ENCODE measurements around the gene TPPP. TPM values are rescaled to one million over a fixed set of nuclear protein-coding genes. Genes with fewer than 3 reads are reported as not detected.
A peak's percentile ranks its signal among the peaks of the same experiment; 100 is the strongest.

Gene TPPP
- polyA plus RNA-seq, 2 of the 4 experiments (the other 2 are of a cell fraction) = 1.0 to 1.4 TPM

DNA sequence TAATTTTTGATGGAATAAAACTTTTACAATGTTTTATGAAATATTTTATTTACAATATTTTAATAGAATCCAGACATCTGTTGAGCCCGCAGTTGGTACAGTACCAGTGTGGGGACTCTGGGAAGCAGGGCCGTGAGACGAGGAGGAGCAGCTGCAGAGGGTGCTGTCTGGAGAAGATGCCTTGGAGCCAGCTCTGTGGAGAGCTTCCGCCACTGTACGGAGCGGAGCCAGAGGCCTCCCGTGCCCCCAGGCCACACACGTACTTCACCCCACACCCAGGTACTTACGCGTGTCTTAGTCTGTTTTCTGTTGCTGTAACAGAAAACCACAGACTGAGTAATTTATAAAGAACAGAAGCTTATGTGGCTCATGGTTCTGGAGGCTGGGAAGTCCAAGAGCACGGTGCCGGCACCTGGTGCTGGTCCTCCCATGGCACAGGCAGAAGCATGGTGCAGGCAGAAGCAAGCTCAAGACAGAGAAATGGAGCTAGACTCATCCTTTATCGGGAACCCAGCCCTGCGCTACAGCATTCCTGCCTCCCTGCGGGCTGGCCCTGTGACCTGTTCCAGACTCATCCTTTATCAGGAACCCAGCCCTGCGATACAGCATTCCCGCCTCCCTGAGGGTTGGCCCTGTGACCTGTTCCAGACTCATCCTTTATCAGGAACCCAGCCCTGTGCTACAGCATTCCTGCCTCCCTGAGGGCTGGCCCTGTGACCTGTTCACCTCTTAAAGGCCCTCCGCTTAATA, 57.7 kb downstream of the TPPP start:
- Histone ChIP-seq H3K9me3 (no peaks in the 10 kb centered on the region), H3K27ac (no peak overlapping the region), H3K4me2 (no peak overlapping the region), H3K4me3 (no peak overlapping the region), H3K4me1 (no peaks in the 10 kb centered on the region)
- ATAC-seq = no peak
- CTCF ChIA-PET = interaction anchor here (1.5 to 2.4 kb wide), 2 partner anchors 14 to 34 kb away, joined by 3 to 6 read pairs; no protein-coding TSS in a partner anchor
- TF ChIP-seq NR3C1 (IDR thresholded peaks at IDR 0.05) (no peak), TP53 (CRISPR knock-in tag; IDR thresholded peaks at IDR 0.05) (no peak), FOXS1 (CRISPR knock-in tag; IDR thresholded peaks at IDR 0.05) (no peak), CHD2 (IDR thresholded peaks at IDR 0.05; ENCODE audit: low read length, partially characterized antibody) (no peak), SMC3 (IDR thresholded peaks at IDR 0.05) (no peak), MAZ (IDR thresholded peaks at IDR 0.05; ENCODE audit: borderline replicate concordance, low read depth, low read length) (no peak), POLR2A (IDR thresholded peaks at IDR 0.05; ENCODE audit: low read length) (no peak), CEBPB (IDR thresholded peaks at IDR 0.05) (no peak), ZFP36 (IDR thresholded peaks at IDR 0.05; ENCODE audit: borderline replicate concordance, partially characterized antibody) (no peak), SREBF2 (IDR thresholded peaks at IDR 0.05) (no peak), PHF8 (IDR thresholded peaks at IDR 0.05; ENCODE audit: borderline replicate concordance, low read depth) (no peak), EP300 (IDR thresholded peaks at IDR 0.05) (no peak)
- TF ChIP-seq, protein P1, sequence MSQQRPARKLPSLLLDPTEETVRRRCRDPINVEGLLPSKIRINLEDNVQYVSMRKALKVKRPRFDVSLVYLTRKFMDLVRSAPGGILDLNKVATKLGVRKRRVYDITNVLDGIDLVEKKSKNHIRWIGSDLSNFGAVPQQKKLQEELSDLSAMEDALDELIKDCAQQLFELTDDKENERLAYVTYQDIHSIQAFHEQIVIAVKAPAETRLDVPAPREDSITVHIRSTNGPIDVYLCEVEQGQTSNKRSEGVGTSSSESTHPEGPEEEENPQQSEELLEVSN (IDR thresholded peaks at IDR 0.05; ENCODE audit: borderline replicate concordance, low read depth) = no peak
- TF ChIP-seq, protein P2, sequence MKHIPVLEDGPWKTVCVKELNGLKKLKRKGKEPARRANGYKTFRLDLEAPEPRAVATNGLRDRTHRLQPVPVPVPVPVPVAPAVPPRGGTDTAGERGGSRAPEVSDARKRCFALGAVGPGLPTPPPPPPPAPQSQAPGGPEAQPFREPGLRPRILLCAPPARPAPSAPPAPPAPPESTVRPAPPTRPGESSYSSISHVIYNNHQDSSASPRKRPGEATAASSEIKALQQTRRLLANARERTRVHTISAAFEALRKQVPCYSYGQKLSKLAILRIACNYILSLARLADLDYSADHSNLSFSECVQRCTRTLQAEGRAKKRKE (CRISPR knock-in tag; IDR thresholded peaks at IDR 0.05; ENCODE audit: low read depth) = no peak
- TF ChIP-seq, protein P3, sequence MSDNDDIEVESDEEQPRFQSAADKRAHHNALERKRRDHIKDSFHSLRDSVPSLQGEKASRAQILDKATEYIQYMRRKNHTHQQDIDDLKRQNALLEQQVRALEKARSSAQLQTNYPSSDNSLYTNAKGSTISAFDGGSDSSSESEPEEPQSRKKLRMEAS (IDR thresholded peaks at IDR 0.05) = no peak
- TF ChIP-seq, protein P4, sequence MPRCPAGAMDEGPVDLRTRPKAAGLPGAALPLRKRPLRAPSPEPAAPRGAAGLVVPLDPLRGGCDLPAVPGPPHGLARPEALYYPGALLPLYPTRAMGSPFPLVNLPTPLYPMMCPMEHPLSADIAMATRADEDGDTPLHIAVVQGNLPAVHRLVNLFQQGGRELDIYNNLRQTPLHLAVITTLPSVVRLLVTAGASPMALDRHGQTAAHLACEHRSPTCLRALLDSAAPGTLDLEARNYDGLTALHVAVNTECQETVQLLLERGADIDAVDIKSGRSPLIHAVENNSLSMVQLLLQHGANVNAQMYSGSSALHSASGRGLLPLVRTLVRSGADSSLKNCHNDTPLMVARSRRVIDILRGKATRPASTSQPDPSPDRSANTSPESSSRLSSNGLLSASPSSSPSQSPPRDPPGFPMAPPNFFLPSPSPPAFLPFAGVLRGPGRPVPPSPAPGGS (IDR thresholded peaks at IDR 0.05) = no peak
- TF ChIP-seq, protein P5, sequence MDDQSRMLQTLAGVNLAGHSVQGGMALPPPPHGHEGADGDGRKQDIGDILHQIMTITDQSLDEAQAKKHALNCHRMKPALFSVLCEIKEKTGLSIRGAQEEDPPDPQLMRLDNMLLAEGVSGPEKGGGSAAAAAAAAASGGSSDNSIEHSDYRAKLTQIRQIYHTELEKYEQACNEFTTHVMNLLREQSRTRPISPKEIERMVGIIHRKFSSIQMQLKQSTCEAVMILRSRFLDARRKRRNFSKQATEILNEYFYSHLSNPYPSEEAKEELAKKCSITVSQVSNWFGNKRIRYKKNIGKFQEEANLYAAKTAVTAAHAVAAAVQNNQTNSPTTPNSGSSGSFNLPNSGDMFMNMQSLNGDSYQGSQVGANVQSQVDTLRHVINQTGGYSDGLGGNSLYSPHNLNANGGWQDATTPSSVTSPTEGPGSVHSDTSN (IDR thresholded peaks at IDR 0.05) = no peak
- TF ChIP-seq, protein P6, sequence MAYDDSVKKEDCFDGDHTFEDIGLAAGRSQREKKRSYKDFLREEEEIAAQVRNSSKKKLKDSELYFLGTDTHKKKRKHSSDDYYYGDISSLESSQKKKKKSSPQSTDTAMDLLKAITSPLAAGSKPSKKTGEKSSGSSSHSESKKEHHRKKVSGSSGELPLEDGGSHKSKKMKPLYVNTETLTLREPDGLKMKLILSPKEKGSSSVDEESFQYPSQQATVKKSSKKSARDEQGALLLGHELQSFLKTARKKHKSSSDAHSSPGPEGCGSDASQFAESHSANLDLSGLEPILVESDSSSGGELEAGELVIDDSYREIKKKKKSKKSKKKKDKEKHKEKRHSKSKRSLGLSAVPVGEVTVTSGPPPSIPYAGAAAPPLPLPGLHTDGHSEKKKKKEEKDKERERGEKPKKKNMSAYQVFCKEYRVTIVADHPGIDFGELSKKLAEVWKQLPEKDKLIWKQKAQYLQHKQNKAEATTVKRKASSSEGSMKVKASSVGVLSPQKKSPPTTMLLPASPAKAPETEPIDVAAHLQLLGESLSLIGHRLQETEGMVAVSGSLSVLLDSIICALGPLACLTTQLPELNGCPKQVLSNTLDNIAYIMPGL (CRISPR knock-in tag; IDR thresholded peaks at IDR 0.05; ENCODE audit: borderline replicate concordance) = no peak
- no peak for DNase-seq (ENCODE audit: low read depth in 1 of 2, low spot score in 1 of 2)
- POLR2A ChIA-PET = interaction anchor here (0.6 kb wide), 1 partner anchor 989 kb away, joined by 3 read pairs; no protein-coding TSS in a partner anchor
- 95% methylated on average over 18 of the region's 18 CpGs for WGBS (ENCODE audit: missing lambda C conversion rate)
- no peak for FAIRE-seq

DNA sequence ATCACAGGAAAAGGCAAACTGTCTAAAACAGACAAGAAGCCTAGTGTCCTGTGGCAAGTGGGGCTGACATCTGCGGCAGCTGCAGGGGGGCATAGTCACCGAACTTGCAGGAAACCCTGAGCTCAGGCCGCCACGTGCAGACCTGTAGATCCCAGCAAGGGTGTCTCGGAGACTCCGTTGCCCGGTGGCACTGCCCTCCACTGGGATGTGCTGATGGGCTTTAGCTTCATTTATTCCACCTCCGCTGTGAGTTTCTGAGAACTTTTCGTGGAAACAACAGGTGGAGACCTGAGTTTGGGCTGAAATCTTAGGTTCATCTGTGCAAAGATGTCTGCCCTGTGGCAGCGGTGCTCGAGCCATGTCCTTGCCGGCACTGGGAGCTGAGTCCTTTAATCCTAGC, 59.0 kb downstream of the TPPP start:
- no peak overlapping the region for H3K27ac ChIP-seq
- FAIRE-seq = no peak
- no peak for DNase-seq (ENCODE audit: low read depth in 1 of 2, low spot score in 1 of 2)
- no peaks in the 10 kb centered on the region for H3K9me3 ChIP-seq
- WGBS (ENCODE audit: missing lambda C conversion rate) = 98% methylated on average over 12 of the region's 12 CpGs
- no peak for TF ChIP-seq PHF8 (IDR thresholded peaks at IDR 0.05; ENCODE audit: borderline replicate concordance, low read depth)
- no peak for TF ChIP-seq HEYL (CRISPR knock-in tag; IDR thresholded peaks at IDR 0.05)
- no peak for TF ChIP-seq CHD4 (IDR thresholded peaks at IDR 0.05; ENCODE audit: borderline replicate concordance)
- TF ChIP-seq HOXB5 (CRISPR knock-in tag; IDR thresholded peaks at IDR 0.05) = no peak
- TF ChIP-seq BHLHE40 (IDR thresholded peaks at IDR 0.05; ENCODE audit: low read depth, low read length) = no peak
- no peak for TF ChIP-seq ZNF302 (CRISPR knock-in tag; IDR thresholded peaks at IDR 0.05)
- TF ChIP-seq, protein P1 (IDR thresholded peaks at IDR 0.05; ENCODE audit: borderline replicate concordance, low read depth) = no peak
- TF ChIP-seq GATA3 (IDR thresholded peaks at IDR 0.05; ENCODE audit: borderline replicate concordance) = no peak
- no peak for TF ChIP-seq NPAS2 (CRISPR knock-in tag; IDR thresholded peaks at IDR 0.05; ENCODE audit: borderline replicate concordance)
- TF ChIP-seq, protein P4 (IDR thresholded peaks at IDR 0.05) = no peak
- POLR2A ChIA-PET = no interaction called here
- H3K4me2 ChIP-seq = no peak overlapping the region
- peak; percentile 20 to 36; a peak in 4 of 6 replicates for ATAC-seq
- no peaks in the 10 kb centered on the region for H3K4me1 ChIP-seq
- CTCF ChIA-PET = interaction anchor here (2.4 kb wide), 1 partner anchor 35 kb away, joined by 6 read pairs; no protein-coding TSS in a partner anchor
- no peak overlapping the region for H3K4me3 ChIP-seq
